HEK293 (cell line): ENCODE data around the gene BRPF1.

Source experiments
- BCL11B ChIP-seq: fragments of 450-650 bp; formaldehyde crosslinking; IDR thresholded peaks from 2 replicates; pipeline ENCODE4 v1.5.1; 2016; ENCODE audit warnings: low read depth, missing biosample characterization, missing genetic modification characterization
- EGR2 ChIP-seq: fragments of 450-650 bp; formaldehyde crosslinking; IDR thresholded peaks from 2 replicates; pipeline ENCODE4 v1.5.1; 2016; ENCODE audit warnings: low read depth, missing biosample characterization, missing genetic modification characterization
- GLIS1 ChIP-seq: fragments of 450-650 bp; formaldehyde crosslinking; IDR thresholded peaks from 2 replicates; pipeline ENCODE4 v1.5.1; 2016; ENCODE audit warnings: missing biosample characterization, missing genetic modification characterization
- GLIS2 ChIP-seq: fragments of 450-650 bp; formaldehyde crosslinking; IDR thresholded peaks from 2 replicates; pipeline ENCODE4 v1.5.1; 2016; ENCODE audit warnings: missing biosample characterization, missing genetic modification characterization
- KLF16 ChIP-seq: fragments of 450-650 bp; formaldehyde crosslinking; IDR thresholded peaks from 2 replicates; pipeline ENCODE4 v1.5.1; 2017; ENCODE audit warnings: missing biosample characterization, missing genetic modification characterization
- KLF8 ChIP-seq: fragments of 450-650 bp; formaldehyde crosslinking; IDR thresholded peaks from 2 replicates; pipeline ENCODE4 v1.5.1; 2016; ENCODE audit warnings: missing biosample characterization, missing genetic modification characterization
- TRIM28 ChIP-seq: IDR thresholded peaks from 2 replicates; pipeline ENCODE4 v1.6.1; 2011; ENCODE audit warnings: low read length, control low read depth, borderline replicate concordance
- ZBTB17 ChIP-seq: fragments of 450-650 bp; formaldehyde crosslinking; IDR thresholded peaks from 2 replicates; pipeline ENCODE4 v1.5.1; 2016; ENCODE audit warnings: missing biosample characterization, missing genetic modification characterization
- ZBTB20 ChIP-seq: fragments of 450-650 bp; formaldehyde crosslinking; IDR thresholded peaks from 2 replicates; pipeline ENCODE4 v1.5.1; 2016; ENCODE audit warnings: missing biosample characterization, missing genetic modification characterization
- ZBTB21 ChIP-seq: fragments of 450-650 bp; formaldehyde crosslinking; IDR thresholded peaks from 2 replicates; pipeline ENCODE4 v1.5.1; 2017; ENCODE audit warnings: missing biosample characterization, missing genetic modification characterization
- ZFP41 ChIP-seq: fragments of 450-650 bp; formaldehyde crosslinking; IDR thresholded peaks from 2 replicates; pipeline ENCODE4 v1.5.1; 2016; ENCODE audit warnings: missing biosample characterization, missing genetic modification characterization, borderline replicate concordance
- ZIC2 ChIP-seq: fragments of 450-650 bp; formaldehyde crosslinking; IDR thresholded peaks from 2 replicates; pipeline ENCODE4 v1.5.1; 2016; ENCODE audit warnings: missing biosample characterization, missing genetic modification characterization
- ZNF114 ChIP-seq: fragments of 450-650 bp; formaldehyde crosslinking; IDR thresholded peaks from 2 replicates; pipeline ENCODE4 v1.5.0; 2017; ENCODE audit warnings: missing biosample characterization, missing genetic modification characterization
- ZNF335 ChIP-seq: fragments of 450-650 bp; formaldehyde crosslinking; conservative IDR thresholded peaks from 2 replicates; pipeline ENCODE4 v1.5.1; 2016; ENCODE audit warnings: missing biosample characterization, missing genetic modification characterization
- ZNF354C ChIP-seq: fragments of 450-650 bp; formaldehyde crosslinking; IDR thresholded peaks from 2 replicates; pipeline ENCODE4 v1.5.1; 2016; ENCODE audit warnings: missing biosample characterization, missing genetic modification characterization, low read depth, borderline replicate concordance
- ZNF366 ChIP-seq: fragments of 450-650 bp; formaldehyde crosslinking; conservative IDR thresholded peaks from 2 replicates; pipeline ENCODE4 v1.5.1; 2016; ENCODE audit warnings: missing biosample characterization, missing genetic modification characterization
- ZNF394 ChIP-seq: fragments of 450-650 bp; formaldehyde crosslinking; IDR thresholded peaks from 2 replicates; pipeline ENCODE4 v1.5.1; 2016; ENCODE audit warnings: missing biosample characterization, missing genetic modification characterization, mild to moderate bottlenecking, moderate library complexity, borderline replicate concordance
- ZNF558 ChIP-seq: fragments of 450-650 bp; formaldehyde crosslinking; IDR thresholded peaks from 2 replicates; pipeline ENCODE4 v1.5.1; 2016; ENCODE audit warnings: missing biosample characterization, missing genetic modification characterization
- ZNF629 ChIP-seq: fragments of 450-650 bp; formaldehyde crosslinking; IDR thresholded peaks from 2 replicates; pipeline ENCODE4 v1.5.1; 2017; ENCODE audit warnings: missing biosample characterization, missing genetic modification characterization
- ZNF654 ChIP-seq: fragments of 450-650 bp; formaldehyde crosslinking; IDR thresholded peaks from 2 replicates; pipeline ENCODE4 v1.5.1; 2016; ENCODE audit warnings: low read depth, missing biosample characterization, missing genetic modification characterization
- ZXDB ChIP-seq: fragments of 450-650 bp; formaldehyde crosslinking; IDR thresholded peaks from 2 replicates; pipeline ENCODE4 v1.5.1; 2016; ENCODE audit warnings: missing biosample characterization, missing genetic modification characterization
- TF ChIP-seq, protein P1 (sequence below): fragments of 450-650 bp; formaldehyde crosslinking; conservative IDR thresholded peaks from 2 replicates; pipeline ENCODE4 v1.5.1; 2016; ENCODE audit warnings: low read depth, missing biosample characterization, missing genetic modification characterization
- TF ChIP-seq, protein P2 (sequence below): fragments of 450-650 bp; formaldehyde crosslinking; IDR thresholded peaks from 2 replicates; pipeline ENCODE4 v1.5.1; 2016; ENCODE audit warnings: missing biosample characterization, missing genetic modification characterization
- TF ChIP-seq, protein P3 (sequence below): fragments of 450-650 bp; formaldehyde crosslinking; conservative IDR thresholded peaks from 2 replicates; pipeline ENCODE4 v1.5.1; 2016; ENCODE audit warnings: low read depth, missing biosample characterization, missing genetic modification characterization
- TF ChIP-seq, protein P4 (sequence below): fragments of 450-650 bp; formaldehyde crosslinking; IDR thresholded peaks from 2 replicates; pipeline ENCODE4 v1.5.1; 2016; ENCODE audit warnings: missing biosample characterization, missing genetic modification characterization
- TF ChIP-seq, protein P5 (sequence below): fragments of 450-650 bp; formaldehyde crosslinking; IDR thresholded peaks from 2 replicates; pipeline ENCODE4 v1.5.1; 2016; ENCODE audit warnings: missing biosample characterization, missing genetic modification characterization

Gene BRPF1

DNA sequence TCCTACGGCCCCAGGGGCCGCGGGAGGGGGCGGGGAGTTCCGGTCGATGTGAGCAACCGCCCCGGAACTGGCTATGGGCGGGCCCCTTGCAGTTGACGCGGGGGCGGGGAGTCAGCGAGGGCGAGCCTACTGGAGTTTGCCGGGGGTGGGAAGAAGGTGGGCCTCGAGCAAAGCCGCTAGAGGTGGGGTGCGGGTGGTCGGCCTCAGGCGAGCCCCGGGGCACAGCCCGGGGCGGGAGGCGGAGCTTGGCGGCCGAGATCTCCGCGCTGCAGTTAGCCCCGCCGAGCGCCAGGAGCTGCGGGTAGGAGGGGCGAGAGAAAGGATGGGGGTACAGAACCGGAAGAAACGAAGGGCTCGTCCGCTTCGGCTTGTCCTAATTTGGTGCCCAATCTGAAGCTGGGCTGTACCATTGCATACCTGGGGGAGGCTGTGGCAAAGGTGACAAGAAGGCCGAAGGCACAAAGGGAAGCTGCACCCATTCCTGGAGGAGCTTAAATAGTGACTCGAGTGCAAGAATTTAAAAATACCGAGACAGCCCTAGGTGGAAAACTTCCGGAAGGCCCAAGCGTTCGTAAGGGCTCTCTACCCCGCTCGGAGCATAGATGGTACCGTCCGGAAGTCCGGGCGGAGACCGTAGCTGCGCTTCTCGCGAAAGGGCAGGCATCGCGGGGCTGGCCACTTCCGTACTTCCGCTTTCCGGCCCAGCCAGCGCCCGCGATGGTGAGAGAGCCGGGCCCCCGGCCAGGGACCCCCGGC lies 61.0 kb downstream of the BRPF1 start, which contains the start of the genes ARPC4 and TADA3 (continued):
- TF ChIP-seq, protein P1, sequence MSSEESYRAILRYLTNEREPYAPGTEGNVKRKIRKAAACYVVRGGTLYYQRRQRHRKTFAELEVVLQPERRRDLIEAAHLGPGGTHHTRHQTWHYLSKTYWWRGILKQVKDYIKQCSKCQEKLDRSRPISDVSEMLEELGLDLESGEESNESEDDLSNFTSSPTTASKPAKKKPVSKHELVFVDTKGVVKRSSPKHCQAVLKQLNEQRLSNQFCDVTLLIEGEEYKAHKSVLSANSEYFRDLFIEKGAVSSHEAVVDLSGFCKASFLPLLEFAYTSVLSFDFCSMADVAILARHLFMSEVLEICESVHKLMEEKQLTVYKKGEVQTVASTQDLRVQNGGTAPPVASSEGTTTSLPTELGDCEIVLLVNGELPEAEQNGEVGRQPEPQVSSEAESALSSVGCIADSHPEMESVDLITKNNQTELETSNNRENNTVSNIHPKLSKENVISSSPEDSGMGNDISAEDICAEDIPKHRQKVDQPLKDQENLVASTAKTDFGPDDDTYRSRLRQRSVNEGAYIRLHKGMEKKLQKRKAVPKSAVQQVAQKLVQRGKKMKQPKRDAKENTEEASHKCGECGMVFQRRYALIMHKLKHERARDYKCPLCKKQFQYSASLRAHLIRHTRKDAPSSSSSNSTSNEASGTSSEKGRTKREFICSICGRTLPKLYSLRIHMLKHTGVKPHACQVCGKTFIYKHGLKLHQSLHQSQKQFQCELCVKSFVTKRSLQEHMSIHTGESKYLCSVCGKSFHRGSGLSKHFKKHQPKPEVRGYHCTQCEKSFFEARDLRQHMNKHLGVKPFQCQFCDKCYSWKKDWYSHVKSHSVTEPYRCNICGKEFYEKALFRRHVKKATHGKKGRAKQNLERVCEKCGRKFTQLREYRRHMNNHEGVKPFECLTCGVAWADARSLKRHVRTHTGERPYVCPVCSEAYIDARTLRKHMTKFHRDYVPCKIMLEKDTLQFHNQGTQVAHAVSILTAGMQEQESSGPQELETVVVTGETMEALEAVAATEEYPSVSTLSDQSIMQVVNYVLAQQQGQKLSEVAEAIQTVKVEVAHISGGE (tag by site-specific recombination): peak; percentile 70
- TF ChIP-seq ZFP41 (tag by site-specific recombination) (no peak), ZNF654 (tag by site-specific recombination) (no peak), KLF16 (peak; percentile 64), ZNF366 (peak; percentile 49), KLF8 (tag by site-specific recombination) (peak; percentile 89), ZNF354C (tag by site-specific recombination) (no peak), ZXDB (tag by site-specific recombination) (peak; percentile 91; the same call in 1 of the 2 replicates), ZBTB20 (tag by site-specific recombination) (peak; percentile 72), ZNF558 (tag by site-specific recombination) (0 out of 2 replicates have a peak, but pooled peaks have one; percentile 28), GLIS1 (peak; percentile 63), GLIS2 (tag by site-specific recombination) (peak; percentile 97), EGR2 (tag by site-specific recombination) (peak; percentile 97), ZNF394 (tag by site-specific recombination) (peak; percentile 68; the same call in 1 of the 2 replicates), ZBTB21 (tag by site-specific recombination) (peak; percentile 21; the same call in 1 of the 2 replicates), ZNF335 (peak; percentile 81), TRIM28 (no peak), ZBTB17 (peak; percentile 64), BCL11B (tag by site-specific recombination) (no peak), ZNF114 (tag by site-specific recombination) (no peak), ZNF629 (peak; percentile 63), ZIC2 (peak; percentile 76)
- TF ChIP-seq, protein P2, sequence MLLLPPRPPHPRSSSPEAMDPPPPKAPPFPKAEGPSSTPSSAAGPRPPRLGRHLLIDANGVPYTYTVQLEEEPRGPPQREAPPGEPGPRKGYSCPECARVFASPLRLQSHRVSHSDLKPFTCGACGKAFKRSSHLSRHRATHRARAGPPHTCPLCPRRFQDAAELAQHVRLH (tag by site-specific recombination): peak; percentile 89
- TF ChIP-seq, protein P3, sequence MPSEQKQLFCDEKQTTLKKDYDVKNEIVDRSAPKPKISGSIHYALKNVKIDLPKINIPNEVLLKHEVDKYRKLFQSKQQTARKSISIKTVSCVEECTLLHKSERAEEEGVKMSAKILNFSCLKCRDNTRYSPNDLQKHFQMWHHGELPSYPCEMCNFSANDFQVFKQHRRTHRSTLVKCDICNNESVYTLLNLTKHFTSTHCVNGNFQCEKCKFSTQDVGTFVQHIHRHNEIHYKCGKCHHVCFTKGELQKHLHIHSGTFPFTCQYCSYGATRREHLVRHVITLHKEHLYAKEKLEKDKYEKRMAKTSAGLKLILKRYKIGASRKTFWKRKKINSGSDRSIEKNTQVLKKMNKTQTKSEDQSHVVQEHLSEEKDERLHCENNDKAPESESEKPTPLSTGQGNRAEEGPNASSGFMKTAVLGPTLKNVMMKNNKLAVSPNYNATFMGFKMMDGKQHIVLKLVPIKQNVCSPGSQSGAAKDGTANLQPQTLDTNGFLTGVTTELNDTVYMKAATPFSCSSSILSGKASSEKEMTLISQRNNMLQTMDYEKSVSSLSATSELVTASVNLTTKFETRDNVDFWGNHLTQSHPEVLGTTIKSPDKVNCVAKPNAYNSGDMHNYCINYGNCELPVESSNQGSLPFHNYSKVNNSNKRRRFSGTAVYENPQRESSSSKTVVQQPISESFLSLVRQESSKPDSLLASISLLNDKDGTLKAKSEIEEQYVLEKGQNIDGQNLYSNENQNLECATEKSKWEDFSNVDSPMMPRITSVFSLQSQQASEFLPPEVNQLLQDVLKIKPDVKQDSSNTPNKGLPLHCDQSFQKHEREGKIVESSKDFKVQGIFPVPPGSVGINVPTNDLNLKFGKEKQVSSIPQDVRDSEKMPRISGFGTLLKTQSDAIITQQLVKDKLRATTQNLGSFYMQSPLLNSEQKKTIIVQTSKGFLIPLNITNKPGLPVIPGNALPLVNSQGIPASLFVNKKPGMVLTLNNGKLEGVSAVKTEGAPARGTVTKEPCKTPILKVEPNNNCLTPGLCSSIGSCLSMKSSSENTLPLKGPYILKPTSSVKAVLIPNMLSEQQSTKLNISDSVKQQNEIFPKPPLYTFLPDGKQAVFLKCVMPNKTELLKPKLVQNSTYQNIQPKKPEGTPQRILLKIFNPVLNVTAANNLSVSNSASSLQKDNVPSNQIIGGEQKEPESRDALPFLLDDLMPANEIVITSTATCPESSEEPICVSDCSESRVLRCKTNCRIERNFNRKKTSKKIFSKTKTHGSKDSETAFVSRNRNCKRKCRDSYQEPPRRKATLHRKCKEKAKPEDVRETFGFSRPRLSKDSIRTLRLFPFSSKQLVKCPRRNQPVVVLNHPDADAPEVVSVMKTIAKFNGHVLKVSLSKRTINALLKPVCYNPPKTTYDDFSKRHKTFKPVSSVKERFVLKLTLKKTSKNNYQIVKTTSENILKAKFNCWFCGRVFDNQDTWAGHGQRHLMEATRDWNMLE (tag by site-specific recombination): peak; percentile 84
- TF ChIP-seq, protein P4, sequence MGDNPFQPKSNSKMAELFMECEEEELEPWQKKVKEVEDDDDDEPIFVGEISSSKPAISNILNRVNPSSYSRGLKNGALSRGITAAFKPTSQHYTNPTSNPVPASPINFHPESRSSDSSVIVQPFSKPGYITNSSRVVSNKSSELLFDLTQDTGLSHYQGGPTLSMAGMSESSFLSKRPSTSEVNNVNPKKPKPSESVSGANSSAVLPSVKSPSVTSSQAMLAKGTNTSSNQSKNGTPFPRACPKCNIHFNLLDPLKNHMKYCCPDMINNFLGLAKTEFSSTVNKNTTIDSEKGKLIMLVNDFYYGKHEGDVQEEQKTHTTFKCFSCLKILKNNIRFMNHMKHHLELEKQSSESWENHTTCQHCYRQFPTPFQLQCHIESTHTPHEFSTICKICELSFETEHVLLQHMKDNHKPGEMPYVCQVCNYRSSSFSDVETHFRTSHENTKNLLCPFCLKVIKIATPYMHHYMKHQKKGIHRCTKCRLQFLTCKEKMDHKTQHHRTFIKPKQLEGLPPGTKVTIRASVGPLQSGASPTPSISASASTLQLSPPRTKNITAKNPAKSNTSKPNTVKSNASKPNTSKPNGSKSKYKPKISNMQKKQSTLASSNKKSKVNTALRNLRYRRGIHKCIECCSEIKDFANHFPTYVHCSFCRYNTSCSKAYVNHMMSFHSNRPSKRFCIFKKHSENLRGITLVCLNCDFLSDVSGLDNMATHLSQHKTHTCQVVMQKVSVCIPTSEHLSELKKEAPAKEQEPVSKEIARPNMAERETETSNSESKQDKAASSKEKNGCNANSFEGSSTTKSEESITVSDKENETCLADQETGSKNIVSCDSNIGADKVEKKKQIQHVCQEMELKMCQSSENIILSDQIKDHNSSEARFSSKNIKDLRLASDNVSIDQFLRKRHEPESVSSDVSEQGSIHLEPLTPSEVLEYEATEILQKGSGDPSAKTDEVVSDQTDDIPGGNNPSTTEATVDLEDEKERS (tag by site-specific recombination): no peak
- TF ChIP-seq, protein P5, sequence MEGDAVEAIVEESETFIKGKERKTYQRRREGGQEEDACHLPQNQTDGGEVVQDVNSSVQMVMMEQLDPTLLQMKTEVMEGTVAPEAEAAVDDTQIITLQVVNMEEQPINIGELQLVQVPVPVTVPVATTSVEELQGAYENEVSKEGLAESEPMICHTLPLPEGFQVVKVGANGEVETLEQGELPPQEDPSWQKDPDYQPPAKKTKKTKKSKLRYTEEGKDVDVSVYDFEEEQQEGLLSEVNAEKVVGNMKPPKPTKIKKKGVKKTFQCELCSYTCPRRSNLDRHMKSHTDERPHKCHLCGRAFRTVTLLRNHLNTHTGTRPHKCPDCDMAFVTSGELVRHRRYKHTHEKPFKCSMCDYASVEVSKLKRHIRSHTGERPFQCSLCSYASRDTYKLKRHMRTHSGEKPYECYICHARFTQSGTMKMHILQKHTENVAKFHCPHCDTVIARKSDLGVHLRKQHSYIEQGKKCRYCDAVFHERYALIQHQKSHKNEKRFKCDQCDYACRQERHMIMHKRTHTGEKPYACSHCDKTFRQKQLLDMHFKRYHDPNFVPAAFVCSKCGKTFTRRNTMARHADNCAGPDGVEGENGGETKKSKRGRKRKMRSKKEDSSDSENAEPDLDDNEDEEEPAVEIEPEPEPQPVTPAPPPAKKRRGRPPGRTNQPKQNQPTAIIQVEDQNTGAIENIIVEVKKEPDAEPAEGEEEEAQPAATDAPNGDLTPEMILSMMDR (tag by site-specific recombination): peak; percentile 28
